ENCODE data around the gene IL1R1. TPM values are rescaled to one million over a fixed set of nuclear protein-coding genes. Genes with fewer than 3 reads are reported as not detected.

The IL1R1 gene
- total RNA-seq, 2 experiments from 2014 or later = not detected

GRCh38 chr2:102137138-102137537 lies 5.4 kb upstream of the IL1R1 start:
- BruUV-seq (replicated peaks) = no TSS peak
- no peak overlapping the region for H3K27ac ChIP-seq (ENCODE audit: low read depth, low read length, poor library complexity, severe bottlenecking)
- ChIA-PET POLR2A (no interaction called here), CTCF (ENCODE audit: unreplicated experiment) (no interaction called here)
- no peak overlapping the region for H3K4me2 ChIP-seq (ENCODE audit: low read length)
- no peaks in the 10 kb centered on the region for H3K36me3 ChIP-seq (ENCODE audit: insufficient read depth, low read length)
- H3K4me1 ChIP-seq (ENCODE audit: insufficient read depth, low read length, poor library complexity, severe bottlenecking) = no peaks in the 10 kb centered on the region
- H4K20me1 ChIP-seq (ENCODE audit: insufficient read depth, low read length) = no peaks in the 10 kb centered on the region
- no peak for TF ChIP-seq EZH2phosphoT487 (IDR thresholded peaks at IDR 0.05; ENCODE audit: borderline replicate concordance, low read depth, low read length)
- TF ChIP-seq CTCF (conservative IDR thresholded peaks at IDR 0.05; ENCODE audit: low read length) = no peak
- H3K79me2 ChIP-seq (ENCODE audit: insufficient read depth, low read depth, low read length) = no peaks in the 10 kb centered on the region
- intact Hi-C loops (cut with micrococcal nuclease; ENCODE audit: unreplicated experiment) = no loop called here
- no peaks in the 10 kb centered on the region for H3K9me2 ChIP-seq (ENCODE audit: insufficient read depth, low read length)
- DNase-seq (ENCODE audit: low spot score) = no peak
- no peaks in the 10 kb centered on the region for H3K9me3 ChIP-seq (ENCODE audit: low read length)
- no peak overlapping the region for H3K4me3 ChIP-seq (ENCODE audit: low read depth, low read length, poor library complexity, severe bottlenecking)
- H2AFZ ChIP-seq (ENCODE audit: low read length) = no peak overlapping the region

DNA sequence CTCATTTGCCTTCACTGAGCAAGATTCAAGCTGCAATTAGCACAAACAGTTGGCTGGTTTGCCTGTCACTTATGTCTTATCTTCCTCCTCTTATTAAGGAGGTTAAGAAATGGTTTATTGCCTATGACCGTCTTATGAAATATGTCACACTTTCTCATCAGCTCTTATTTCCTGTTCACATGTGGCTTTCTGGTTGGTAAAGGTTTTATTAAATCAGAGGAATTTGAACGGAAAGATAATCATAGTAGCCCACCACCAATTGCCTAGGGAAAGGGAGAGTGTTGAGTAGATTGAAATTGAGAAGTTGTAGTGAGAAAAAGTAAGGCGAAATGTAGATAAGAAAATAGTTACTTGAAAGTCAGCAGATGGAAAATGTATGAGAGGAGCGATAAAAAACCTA lies 4.2 kb upstream of the IL1R1 start:
- Histone ChIP-seq H4K20me1 (ENCODE audit: insufficient read depth, low read length) (no peaks in the 10 kb centered on the region), H3K79me2 (ENCODE audit: insufficient read depth, low read depth, low read length) (no peaks in the 10 kb centered on the region), H3K4me1 (ENCODE audit: insufficient read depth, low read length, poor library complexity, severe bottlenecking) (no peaks in the 10 kb centered on the region), H3K9me2 (ENCODE audit: insufficient read depth, low read length) (no peaks in the 10 kb centered on the region), H3K4me3 (ENCODE audit: low read depth, low read length, poor library complexity, severe bottlenecking) (no peak overlapping the region), H3K9me3 (ENCODE audit: low read length) (no peaks in the 10 kb centered on the region), H3K4me2 (ENCODE audit: low read length) (no peak overlapping the region), H3K36me3 (ENCODE audit: insufficient read depth, low read length) (no peaks in the 10 kb centered on the region), H2AFZ (ENCODE audit: low read length) (no peak overlapping the region), H3K27ac (ENCODE audit: low read depth, low read length, poor library complexity, severe bottlenecking) (no peak overlapping the region)
- ChIA-PET CTCF (ENCODE audit: unreplicated experiment) (no interaction called here), POLR2A (no interaction called here)
- no peak for DNase-seq (ENCODE audit: low spot score)
- BruUV-seq (replicated peaks) = no TSS peak
- no peak for TF ChIP-seq CTCF (conservative IDR thresholded peaks at IDR 0.05; ENCODE audit: low read length)
- TF ChIP-seq EZH2phosphoT487 (IDR thresholded peaks at IDR 0.05; ENCODE audit: borderline replicate concordance, low read depth, low read length) = no peak
- intact Hi-C loops (cut with micrococcal nuclease; ENCODE audit: unreplicated experiment) = no loop called here

DNA sequence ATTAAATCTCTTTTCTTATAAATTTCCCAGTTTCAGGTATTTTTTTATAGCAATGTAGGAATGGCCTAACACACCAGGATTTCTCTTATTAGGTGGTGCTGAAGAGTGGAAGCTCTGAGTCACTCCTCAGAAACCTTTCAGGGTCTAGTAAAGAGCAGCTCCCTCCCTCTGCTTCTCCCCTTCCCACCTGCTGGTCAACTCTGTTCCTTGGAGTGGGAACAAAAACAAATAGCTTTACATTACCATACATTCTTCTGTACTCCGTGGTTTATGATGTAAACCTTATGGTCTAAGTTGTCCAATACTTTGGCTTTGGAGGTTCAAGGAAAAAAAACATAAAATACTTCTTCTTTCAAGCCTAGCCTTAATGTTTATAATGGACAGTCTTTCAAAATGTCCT lies 2.7 kb upstream of the IL1R1 start:
- BruUV-seq (replicated peaks) = no TSS peak
- H3K79me2 ChIP-seq (ENCODE audit: insufficient read depth, low read depth, low read length) = no peaks in the 10 kb centered on the region
- intact Hi-C loops (cut with micrococcal nuclease; ENCODE audit: unreplicated experiment) = no loop called here
- DNase-seq (ENCODE audit: low spot score) = no peak
- POLR2A ChIA-PET = no interaction called here
- H3K4me1 ChIP-seq (ENCODE audit: insufficient read depth, low read length, poor library complexity, severe bottlenecking) = no peaks in the 10 kb centered on the region
- no peak overlapping the region for H3K4me3 ChIP-seq (ENCODE audit: low read depth, low read length, poor library complexity, severe bottlenecking)
- no peaks in the 10 kb centered on the region for H3K9me2 ChIP-seq (ENCODE audit: insufficient read depth, low read length)
- no peaks in the 10 kb centered on the region for H3K36me3 ChIP-seq (ENCODE audit: insufficient read depth, low read length)
- H3K9me3 ChIP-seq (ENCODE audit: low read length) = no peaks in the 10 kb centered on the region
- CTCF ChIA-PET (ENCODE audit: unreplicated experiment) = no interaction called here
- no peak overlapping the region for H3K4me2 ChIP-seq (ENCODE audit: low read length)
- H2AFZ ChIP-seq (ENCODE audit: low read length) = no peak overlapping the region
- TF ChIP-seq EZH2phosphoT487 (IDR thresholded peaks at IDR 0.05; ENCODE audit: borderline replicate concordance, low read depth, low read length) = no peak
- TF ChIP-seq CTCF (conservative IDR thresholded peaks at IDR 0.05; ENCODE audit: low read length) = no peak
- H3K27ac ChIP-seq (ENCODE audit: low read depth, low read length, poor library complexity, severe bottlenecking) = no peak overlapping the region
- H4K20me1 ChIP-seq (ENCODE audit: insufficient read depth, low read length) = no peaks in the 10 kb centered on the region

Data from OCI-LY7 (cell line).